Measurements from ENCODE around the gene JMJD4.

Gene JMJD4

GRCh38 chr1:227732586-227733308, 2.4 kb downstream of the JMJD4 start:
- Histone ChIP-seq H3K36me3 (ENCODE audit: control insufficient read depth in 2 of 2, insufficient read depth in 2 of 2, low read length in 2 of 2) (peaks cover 4 to 11% of the 10 kb centered on the region in 2 donors), H3K4me3 (ENCODE audit: low read length in 2 of 2) (no peak overlapping the region), H3K9ac (ENCODE audit: low read depth in 1 of 2, low read length in 2 of 2) (no peak overlapping the region), H3K27me3 (ENCODE audit: control insufficient read depth in 2 of 2, insufficient read depth in 2 of 2, low read length in 2 of 2) (no peaks in the 10 kb centered on the region), H3K27ac (ENCODE audit: low read depth in 2 of 2, low read length in 2 of 2) (no peak overlapping the region), H3K4me1 (ENCODE audit: control insufficient read depth in 2 of 2, insufficient read depth in 2 of 2, low read length in 2 of 2) (peaks cover 22 to 33% of the 10 kb centered on the region in 2 donors), H3K9me3 (ENCODE audit: control insufficient read depth in 2 of 2, low read length in 2 of 2) (no peaks in the 10 kb centered on the region)

GRCh38 chr1:227731696-227732585, 3.2 kb downstream of the JMJD4 start:
- Histone ChIP-seq H3K27me3 (ENCODE audit: control insufficient read depth in 2 of 2, insufficient read depth in 2 of 2, low read length in 2 of 2) (no peaks in the 10 kb centered on the region), H3K4me1 (ENCODE audit: control insufficient read depth in 2 of 2, insufficient read depth in 2 of 2, low read length in 2 of 2) (peaks cover 22 to 33% of the 10 kb centered on the region in 2 donors), H3K9me3 (ENCODE audit: control insufficient read depth in 2 of 2, low read length in 2 of 2) (no peaks in the 10 kb centered on the region), H3K36me3 (ENCODE audit: control insufficient read depth in 2 of 2, insufficient read depth in 2 of 2, low read length in 2 of 2) (peaks cover 4 to 11% of the 10 kb centered on the region in 2 donors), H3K4me3 (ENCODE audit: low read length in 2 of 2) (no peak overlapping the region), H3K9ac (ENCODE audit: low read depth in 1 of 2, low read length in 2 of 2) (no peak overlapping the region), H3K27ac (ENCODE audit: low read depth in 2 of 2, low read length in 2 of 2) (no peak overlapping the region)

GRCh38 chr1:227731241-227731677, 3.8 kb downstream of the JMJD4 start:
- no peaks in the 10 kb centered on the region for H3K27me3 ChIP-seq (ENCODE audit: control insufficient read depth in 2 of 2, insufficient read depth in 2 of 2, low read length in 2 of 2)
- no peak overlapping the region for H3K4me3 ChIP-seq (ENCODE audit: low read length in 2 of 2)
- peaks cover 22 to 33% of the 10 kb centered on the region in 2 donors for H3K4me1 ChIP-seq (ENCODE audit: control insufficient read depth in 2 of 2, insufficient read depth in 2 of 2, low read length in 2 of 2)
- no peak overlapping the region for H3K27ac ChIP-seq (ENCODE audit: low read depth in 2 of 2, low read length in 2 of 2)
- H3K9me3 ChIP-seq (ENCODE audit: control insufficient read depth in 2 of 2, low read length in 2 of 2) = no peaks in the 10 kb centered on the region
- peaks cover 4 to 11% of the 10 kb centered on the region in 2 donors for H3K36me3 ChIP-seq (ENCODE audit: control insufficient read depth in 2 of 2, insufficient read depth in 2 of 2, low read length in 2 of 2)
- no peak overlapping the region for H3K9ac ChIP-seq (ENCODE audit: low read depth in 1 of 2, low read length in 2 of 2)

GRCh38 chr1:227730630-227731151, 4.4 kb downstream of the JMJD4 start:
- no peak overlapping the region for H3K4me3 ChIP-seq (ENCODE audit: low read length in 2 of 2)

GRCh38 chr1:227729881-227730629, 5.0 kb downstream of the JMJD4 start:
- Histone ChIP-seq H3K27ac (ENCODE audit: low read depth in 2 of 2, low read length in 2 of 2) (no peak overlapping the region), H3K36me3 (ENCODE audit: control insufficient read depth in 2 of 2, insufficient read depth in 2 of 2, low read length in 2 of 2) (peaks cover 4 to 11% of the 10 kb centered on the region in 2 donors), H3K9me3 (ENCODE audit: control insufficient read depth in 2 of 2, low read length in 2 of 2) (no peaks in the 10 kb centered on the region), H3K4me1 (ENCODE audit: control insufficient read depth in 2 of 2, insufficient read depth in 2 of 2, low read length in 2 of 2) (peaks cover 16 to 26% of the 10 kb centered on the region in 2 donors), H3K9ac (ENCODE audit: low read depth in 1 of 2, low read length in 2 of 2) (no peak overlapping the region), H3K27me3 (ENCODE audit: control insufficient read depth in 2 of 2, insufficient read depth in 2 of 2, low read length in 2 of 2) (no peaks in the 10 kb centered on the region), H3K4me3 (ENCODE audit: low read length in 2 of 2) (no peak overlapping the region)

More at GRCh38 chr1:227730630-227731151, 4.4 kb downstream of the JMJD4 start:
- Histone ChIP-seq H3K27me3 (ENCODE audit: control insufficient read depth in 2 of 2, insufficient read depth in 2 of 2, low read length in 2 of 2) (no peaks in the 10 kb centered on the region), H3K36me3 (ENCODE audit: control insufficient read depth in 2 of 2, insufficient read depth in 2 of 2, low read length in 2 of 2) (peaks cover 4 to 11% of the 10 kb centered on the region in 2 donors), H3K4me1 (ENCODE audit: control insufficient read depth in 2 of 2, insufficient read depth in 2 of 2, low read length in 2 of 2) (peaks cover 17 to 27% of the 10 kb centered on the region in 2 donors), H3K9ac (ENCODE audit: low read depth in 1 of 2, low read length in 2 of 2) (no peak overlapping the region), H3K27ac (ENCODE audit: low read depth in 2 of 2, low read length in 2 of 2) (no peak overlapping the region), H3K9me3 (ENCODE audit: control insufficient read depth in 2 of 2, low read length in 2 of 2) (no peaks in the 10 kb centered on the region)

GRCh38 chr1:227729144-227729880, 5.8 kb downstream of the JMJD4 start:
- peaks cover 13 to 22% of the 10 kb centered on the region in 2 donors for H3K4me1 ChIP-seq (ENCODE audit: control insufficient read depth in 2 of 2, insufficient read depth in 2 of 2, low read length in 2 of 2)
- H3K4me3 ChIP-seq (ENCODE audit: low read length in 2 of 2) = peak overlapping the region; percentile 75 to 81
- no peaks in the 10 kb centered on the region for H3K9me3 ChIP-seq (ENCODE audit: control insufficient read depth in 2 of 2, low read length in 2 of 2)

GRCh38 chr1:227728892-227729143, 6.3 kb downstream of the JMJD4 start:
- H3K36me3 ChIP-seq (ENCODE audit: control insufficient read depth in 2 of 2, insufficient read depth in 2 of 2, low read length in 2 of 2) = peaks cover 4 to 11% of the 10 kb centered on the region in 2 donors
- H3K27me3 ChIP-seq (ENCODE audit: control insufficient read depth in 2 of 2, insufficient read depth in 2 of 2, low read length in 2 of 2) = no peaks in the 10 kb centered on the region
- peak overlapping the region; percentile 52 to 70 for H3K27ac ChIP-seq (ENCODE audit: low read depth in 2 of 2, low read length in 2 of 2)
- peak overlapping the region; percentile 71 to 79 for H3K9ac ChIP-seq (ENCODE audit: low read depth in 1 of 2, low read length in 2 of 2)
- H3K4me1 ChIP-seq (ENCODE audit: control insufficient read depth in 2 of 2, insufficient read depth in 2 of 2, low read length in 2 of 2) = peaks cover 8 to 18% of the 10 kb centered on the region in 2 donors
- no peaks in the 10 kb centered on the region for H3K9me3 ChIP-seq (ENCODE audit: control insufficient read depth in 2 of 2, low read length in 2 of 2)
- peak overlapping the region; percentile 75 to 81 for H3K4me3 ChIP-seq (ENCODE audit: low read length in 2 of 2)

More at GRCh38 chr1:227729144-227729880, 5.8 kb downstream of the JMJD4 start:
- peak overlapping the region in 1 of 2 donors; percentile 70 for H3K27ac ChIP-seq (ENCODE audit: low read depth in 2 of 2, low read length in 2 of 2)
- peak overlapping the region in 1 of 2 donors; percentile 71 for H3K9ac ChIP-seq (ENCODE audit: low read depth in 1 of 2, low read length in 2 of 2)
- peaks cover 4 to 11% of the 10 kb centered on the region in 2 donors for H3K36me3 ChIP-seq (ENCODE audit: control insufficient read depth in 2 of 2, insufficient read depth in 2 of 2, low read length in 2 of 2)
- H3K27me3 ChIP-seq (ENCODE audit: control insufficient read depth in 2 of 2, insufficient read depth in 2 of 2, low read length in 2 of 2) = no peaks in the 10 kb centered on the region

GRCh38 chr1:227728059-227728891, 6.8 kb downstream of the JMJD4 start:
- Histone ChIP-seq H3K9ac (ENCODE audit: low read depth in 1 of 2, low read length in 2 of 2) (peak overlapping the region; percentile 71 to 79), H3K36me3 (ENCODE audit: control insufficient read depth in 2 of 2, insufficient read depth in 2 of 2, low read length in 2 of 2) (peaks cover 3 to 10% of the 10 kb centered on the region in 2 donors), H3K27ac (ENCODE audit: low read depth in 2 of 2, low read length in 2 of 2) (peak overlapping the region; percentile 60 to 70), H3K4me3 (ENCODE audit: low read length in 2 of 2) (peak overlapping the region; percentile 75 to 81), H3K4me1 (ENCODE audit: control insufficient read depth in 2 of 2, insufficient read depth in 2 of 2, low read length in 2 of 2) (peaks cover 8 to 13% of the 10 kb centered on the region in 2 donors), H3K9me3 (ENCODE audit: control insufficient read depth in 2 of 2, low read length in 2 of 2) (no peaks in the 10 kb centered on the region), H3K27me3 (ENCODE audit: control insufficient read depth in 2 of 2, insufficient read depth in 2 of 2, low read length in 2 of 2) (no peaks in the 10 kb centered on the region)

Data from mucosa of rectum (tissue), 2 donors.